ENCODE results near the gene MORN1. TPM values are rescaled to one million over a fixed set of nuclear protein-coding genes. Genes with fewer than 3 reads are reported as not detected.

MORN1 gene
- total RNA-seq, 1 donor from 2014 or later = 9.0 TPM

- intact Hi-C loops (cut with DNase I) = no loop called here
- H3K36me3 ChIP-seq = peaks cover 83% of the 10 kb centered on the region
- no peak for DNase-seq
- no peaks in the 10 kb centered on the region for H3K9me3 ChIP-seq
- no peak for TF ChIP-seq CTCF (IDR thresholded peaks at IDR 0.05)
- H3K27ac ChIP-seq = no peak overlapping the region
- no peaks in the 10 kb centered on the region for H3K27me3 ChIP-seq
- no peak for ATAC-seq
- no peak overlapping the region for H3K4me3 ChIP-seq
- H3K4me1 ChIP-seq = no peaks in the 10 kb centered on the region
Observed at GRCh38 chr1:2404142-2404889, 13.0 kb upstream of the MORN1 start.

- Histone ChIP-seq H3K4me3 (no peak overlapping the region), H3K27ac (no peak overlapping the region), H3K9me3 (no peaks in the 10 kb centered on the region), H3K4me1 (no peaks in the 10 kb centered on the region), H3K27me3 (no peaks in the 10 kb centered on the region), H3K36me3 (peaks cover 91% of the 10 kb centered on the region)
- no peak for TF ChIP-seq CTCF (IDR thresholded peaks at IDR 0.05)
- ATAC-seq (no peak), DNase-seq (no peak)
- intact Hi-C loops (cut with DNase I) = no loop called here
Observed at GRCh38 chr1:2403273-2403672, 11.9 kb upstream of the MORN1 start.

DNA sequence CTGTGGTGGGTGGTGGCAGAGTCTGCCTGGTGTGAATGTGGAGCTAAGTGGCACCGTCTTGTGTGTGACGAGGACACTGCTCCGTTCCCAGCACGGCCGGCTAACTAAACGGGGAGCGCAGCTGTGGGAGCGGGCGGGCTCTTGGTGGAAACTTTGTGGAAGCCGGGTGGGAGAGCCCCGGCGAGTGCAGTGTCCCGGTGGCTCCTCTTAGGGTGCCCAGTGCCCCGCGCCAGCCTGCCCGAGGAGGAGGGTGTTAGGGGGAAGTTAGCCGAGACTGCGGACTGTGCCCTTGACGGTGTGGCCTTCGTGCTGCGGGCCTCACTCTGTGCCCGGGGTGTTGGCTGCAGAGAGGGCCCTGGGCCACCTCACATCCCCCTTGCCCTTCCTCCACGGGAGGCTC is 11.1 kb upstream of the MORN1 start:
- H3K4me3 ChIP-seq = no peak overlapping the region
- DNase-seq = no peak
- intact Hi-C loops (cut with DNase I) = no loop called here
- H3K27ac ChIP-seq = no peak overlapping the region
- H3K9me3 ChIP-seq = no peaks in the 10 kb centered on the region
- H3K4me1 ChIP-seq = no peaks in the 10 kb centered on the region
- H3K27me3 ChIP-seq = no peaks in the 10 kb centered on the region
- no peak for TF ChIP-seq CTCF (IDR thresholded peaks at IDR 0.05)
- peaks cover 94% of the 10 kb centered on the region for H3K36me3 ChIP-seq
- no peak for ATAC-seq

DNA sequence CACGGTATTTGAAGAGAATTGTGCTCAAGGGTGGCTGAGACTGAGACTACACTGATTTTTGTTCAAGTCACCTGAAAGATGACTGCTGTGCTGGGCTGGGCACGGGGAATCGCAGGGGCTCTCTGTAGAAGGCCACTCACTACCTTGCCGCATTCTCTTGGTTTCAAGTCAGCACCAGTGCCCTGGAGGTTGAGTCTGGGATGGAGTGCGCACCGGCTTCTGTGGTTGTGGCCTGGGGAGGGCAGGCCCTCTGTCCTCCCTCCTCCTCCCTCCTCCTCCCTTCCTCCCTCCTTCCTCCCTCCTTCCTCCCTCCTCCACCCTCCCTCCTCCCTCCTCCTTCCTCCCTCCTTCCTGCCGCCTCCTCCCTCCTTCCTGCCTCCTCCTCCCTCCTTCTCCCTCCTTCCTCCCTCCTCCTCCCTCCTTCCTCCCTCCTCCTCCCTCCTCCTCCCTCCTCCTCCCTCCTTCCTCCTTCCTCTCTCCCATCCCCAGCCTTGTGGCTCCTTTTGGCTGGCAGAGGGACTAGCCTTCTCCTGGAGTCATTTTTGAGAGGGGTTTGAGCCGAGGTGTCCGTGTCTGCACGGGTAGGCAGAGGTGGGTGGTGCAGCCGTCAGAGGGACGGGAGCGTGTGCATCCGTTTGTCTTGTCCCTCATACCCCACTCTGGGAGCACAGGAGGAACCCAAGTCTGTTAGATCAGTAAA is 9.7 kb upstream of the MORN1 start:
- no peak for TF ChIP-seq CTCF (IDR thresholded peaks at IDR 0.05)
- Histone ChIP-seq H3K27ac (no peak overlapping the region), H3K4me1 (no peaks in the 10 kb centered on the region), H3K9me3 (no peaks in the 10 kb centered on the region), H3K4me3 (no peak overlapping the region), H3K36me3 (peaks cover 96% of the 10 kb centered on the region), H3K27me3 (no peaks in the 10 kb centered on the region)
- intact Hi-C loops (cut with DNase I) = no loop called here
- DNase-seq (no peak), ATAC-seq (no peak)

DNA sequence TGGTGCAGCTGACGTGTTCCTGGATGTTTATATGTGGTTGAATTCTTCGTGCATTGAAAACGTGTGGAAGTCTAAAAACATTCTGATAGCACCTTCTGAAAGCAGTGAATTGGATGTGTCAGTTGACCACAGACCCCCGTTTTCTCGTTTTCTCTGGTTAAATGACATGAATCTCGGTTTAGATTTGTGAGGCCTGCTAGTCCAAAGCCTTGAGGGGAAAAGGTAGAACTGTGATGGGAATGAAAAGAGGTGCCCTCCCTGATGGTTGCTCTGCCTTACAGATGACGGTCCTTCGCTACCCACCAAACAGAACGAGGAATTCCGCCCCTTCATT is 9.2 kb upstream of the MORN1 start:
- Histone ChIP-seq H3K27ac (no peak overlapping the region), H3K36me3 (peaks cover 96% of the 10 kb centered on the region)

More for the DNA sequence above, 9.2 kb upstream of the MORN1 start:
- no peak for TF ChIP-seq CTCF (IDR thresholded peaks at IDR 0.05)
- intact Hi-C loops (cut with DNase I) = no loop called here
- H3K9me3 ChIP-seq = no peaks in the 10 kb centered on the region
- H3K4me3 ChIP-seq = no peak overlapping the region
- no peaks in the 10 kb centered on the region for H3K27me3 ChIP-seq
- H3K4me1 ChIP-seq = no peaks in the 10 kb centered on the region
- ATAC-seq (no peak), DNase-seq (no peak)

All from upper lobe of right lung (tissue), 1 donor.